ENCODE data around the gene SYCP2. TPM values are rescaled to one million over a fixed set of nuclear protein-coding genes. Genes with fewer than 3 reads are reported as not detected.

SYCP2 gene
- polyA plus RNA-seq, 1 donor (not counting 4 experiments of a cell fraction or from before 2014, with no cell fraction given) = 0.12 TPM

DNA sequence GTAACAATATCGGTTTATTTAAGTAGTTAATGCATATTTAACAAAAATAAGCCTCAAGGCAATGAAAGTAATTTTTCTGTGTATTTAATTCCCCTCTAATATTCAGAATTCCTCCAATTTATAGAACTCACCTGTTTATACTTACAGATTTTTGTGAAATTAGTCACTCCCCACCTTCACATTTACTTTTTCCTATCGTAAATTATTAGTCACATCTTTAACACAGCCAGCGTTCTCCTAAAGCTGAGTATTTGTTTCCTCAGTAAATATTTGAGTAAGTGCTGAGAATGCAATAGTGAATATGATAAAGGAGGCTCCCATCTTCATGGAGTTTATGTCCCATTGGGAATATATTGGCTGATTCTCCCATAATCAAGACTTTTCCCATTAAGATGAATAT lies 88.0 kb downstream of the SYCP2 start:
- TF ChIP-seq, protein P1, sequence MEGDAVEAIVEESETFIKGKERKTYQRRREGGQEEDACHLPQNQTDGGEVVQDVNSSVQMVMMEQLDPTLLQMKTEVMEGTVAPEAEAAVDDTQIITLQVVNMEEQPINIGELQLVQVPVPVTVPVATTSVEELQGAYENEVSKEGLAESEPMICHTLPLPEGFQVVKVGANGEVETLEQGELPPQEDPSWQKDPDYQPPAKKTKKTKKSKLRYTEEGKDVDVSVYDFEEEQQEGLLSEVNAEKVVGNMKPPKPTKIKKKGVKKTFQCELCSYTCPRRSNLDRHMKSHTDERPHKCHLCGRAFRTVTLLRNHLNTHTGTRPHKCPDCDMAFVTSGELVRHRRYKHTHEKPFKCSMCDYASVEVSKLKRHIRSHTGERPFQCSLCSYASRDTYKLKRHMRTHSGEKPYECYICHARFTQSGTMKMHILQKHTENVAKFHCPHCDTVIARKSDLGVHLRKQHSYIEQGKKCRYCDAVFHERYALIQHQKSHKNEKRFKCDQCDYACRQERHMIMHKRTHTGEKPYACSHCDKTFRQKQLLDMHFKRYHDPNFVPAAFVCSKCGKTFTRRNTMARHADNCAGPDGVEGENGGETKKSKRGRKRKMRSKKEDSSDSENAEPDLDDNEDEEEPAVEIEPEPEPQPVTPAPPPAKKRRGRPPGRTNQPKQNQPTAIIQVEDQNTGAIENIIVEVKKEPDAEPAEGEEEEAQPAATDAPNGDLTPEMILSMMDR (optimal IDR thresholded peaks at IDR 0.05 in 1 of 3, IDR thresholded peaks at IDR 0.05 in 1 of 3, conservative IDR thresholded peaks at IDR 0.05 in 1 of 3; ENCODE audit: extremely low read depth in 1 of 3, insufficient read depth in 2 of 3, low read length in 3 of 3) = no peak
- no peak for TF ChIP-seq EZH2 (IDR thresholded peaks at IDR 0.05; ENCODE audit: low read length)
- Histone ChIP-seq H3K36me3 (ENCODE audit: control insufficient read depth in 2 of 2, extremely low read depth in 1 of 2, insufficient read depth in 2 of 2, low read length in 2 of 2) (no peaks in the 10 kb centered on the region), H3K4me2 (ENCODE audit: control insufficient read depth, extremely low read depth, insufficient read depth, low read depth, low read length) (no peak overlapping the region), H3K4me1 (ENCODE audit: control insufficient read depth, extremely low read depth, insufficient read depth, low read length) (peaks cover 5% of the 10 kb centered on the region), H3K4me3 (ENCODE audit: control insufficient read depth in 2 of 3, extremely low read depth in 1 of 3, insufficient read depth in 2 of 3, low read depth in 1 of 3, low read length in 3 of 3) (no peak overlapping the region), H3K9me3 (ENCODE audit: control insufficient read depth, low read depth, low read length) (no peaks in the 10 kb centered on the region), H2AFZ (ENCODE audit: control insufficient read depth, low read length) (no peak overlapping the region), H4K20me1 (ENCODE audit: control insufficient read depth, extremely low read depth, insufficient read depth, low read length) (no peaks in the 10 kb centered on the region), H3K79me2 (ENCODE audit: control insufficient read depth, insufficient read depth, low read length) (no peaks in the 10 kb centered on the region), H3K27ac (ENCODE audit: control insufficient read depth, insufficient read depth, low read length) (no peak overlapping the region), H3K27me3 (ENCODE audit: control insufficient read depth, extremely low read depth, insufficient read depth, low read length) (no peaks in the 10 kb centered on the region), H3K9ac (ENCODE audit: control insufficient read depth, extremely low read depth, insufficient read depth, low read length) (no peak overlapping the region), H3K9me1 (ENCODE audit: control insufficient read depth, extremely low read depth, insufficient read depth, low read length) (no peaks in the 10 kb centered on the region)
- FAIRE-seq (no peak), DNase-seq (ENCODE audit: low read depth, low spot score) (no peak)
- dilution Hi-C loops (cut with MboI; ENCODE audit: extremely low pct_ligation_motif_present, low sequenced_read_pairs) = no loop called here

DNA sequence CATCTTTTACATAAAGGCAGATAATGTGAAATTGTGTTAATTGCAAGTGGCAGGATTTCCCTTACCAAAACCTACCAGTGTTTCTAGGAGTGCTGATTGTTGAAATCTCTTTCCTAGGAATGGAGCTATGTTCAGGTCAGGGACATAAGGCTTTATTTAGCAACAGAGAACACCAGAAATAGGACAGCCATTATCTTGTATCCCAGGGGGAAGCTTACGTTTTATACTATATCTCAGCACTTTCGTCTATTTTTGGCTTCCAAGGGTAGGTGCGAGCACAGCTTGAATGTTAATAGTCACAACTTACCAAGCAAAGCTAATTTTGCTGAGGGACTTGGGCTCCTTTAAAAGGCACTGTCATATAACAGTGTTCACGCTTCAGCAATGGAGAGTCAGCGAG lies 94.0 kb downstream of the SYCP2 start:
- Histone ChIP-seq H3K4me1 (ENCODE audit: control insufficient read depth, extremely low read depth, insufficient read depth, low read length) (peaks cover 24% of the 10 kb centered on the region), H3K27me3 (ENCODE audit: control insufficient read depth, extremely low read depth, insufficient read depth, low read length) (no peaks in the 10 kb centered on the region), H4K20me1 (ENCODE audit: control insufficient read depth, extremely low read depth, insufficient read depth, low read length) (no peaks in the 10 kb centered on the region), H3K9me1 (ENCODE audit: control insufficient read depth, extremely low read depth, insufficient read depth, low read length) (no peaks in the 10 kb centered on the region), H3K9ac (ENCODE audit: control insufficient read depth, extremely low read depth, insufficient read depth, low read length) (no peak overlapping the region), H3K36me3 (ENCODE audit: control insufficient read depth in 2 of 2, extremely low read depth in 1 of 2, insufficient read depth in 2 of 2, low read length in 2 of 2) (no peaks in the 10 kb centered on the region), H3K9me3 (ENCODE audit: control insufficient read depth, low read depth, low read length) (no peaks in the 10 kb centered on the region), H3K27ac (ENCODE audit: control insufficient read depth, insufficient read depth, low read length) (no peak overlapping the region), H3K79me2 (ENCODE audit: control insufficient read depth, insufficient read depth, low read length) (no peaks in the 10 kb centered on the region), H2AFZ (ENCODE audit: control insufficient read depth, low read length) (no peak overlapping the region), H3K4me3 (ENCODE audit: control insufficient read depth in 2 of 3, extremely low read depth in 1 of 3, insufficient read depth in 2 of 3, low read depth in 1 of 3, low read length in 3 of 3) (no peak overlapping the region), H3K4me2 (ENCODE audit: control insufficient read depth, extremely low read depth, insufficient read depth, low read depth, low read length) (no peak overlapping the region)
- TF ChIP-seq EZH2 (IDR thresholded peaks at IDR 0.05; ENCODE audit: low read length) = no peak
- TF ChIP-seq, protein P1 (optimal IDR thresholded peaks at IDR 0.05 in 1 of 3, IDR thresholded peaks at IDR 0.05 in 1 of 3, conservative IDR thresholded peaks at IDR 0.05 in 1 of 3; ENCODE audit: extremely low read depth in 1 of 3, insufficient read depth in 2 of 3, low read length in 3 of 3) = no peak
- DNase-seq (ENCODE audit: low read depth, low spot score) (no peak), FAIRE-seq (no peak)
- dilution Hi-C loops (cut with MboI; ENCODE audit: extremely low pct_ligation_motif_present, low sequenced_read_pairs) = no loop called here

Data from keratinocyte (primary cell).